GM19467 (cell line): Measurements from ENCODE around the gene CDKN2AIP.
"Not testable (repeated sequence)": the region's sequence is repeated elsewhere in the genome, so short reads cannot be mapped to it uniquely, and the experiment has no call there.

Experiments
- ATAC-seq: cut with Tn5 transposase; IDR thresholded peaks from one replicate; pipeline ENCODE4 v1.9.1; 2021; ENCODE audit warnings: mild to moderate bottlenecking, moderate library complexity; ENCODE audit not compliant: unreplicated experiment

Gene CDKN2AIP

GRCh38 chr4:183412821-183413220 is 31.6 kb upstream of the CDKN2AIP start:
- ATAC-seq = no peak

GRCh38 chr4:183413234-183414200 is 30.9 kb upstream of the CDKN2AIP start:
- ATAC-seq = no peak

- no peak for ATAC-seq
These were observed 27.3 kb upstream of the CDKN2AIP start for GRCh38 chr4:183416879-183417755.

- no peak for ATAC-seq
These were observed 21.3 kb upstream of the CDKN2AIP start for GRCh38 chr4:183422962-183423631.

- ATAC-seq = no peak
These were observed 20.2 kb upstream of the CDKN2AIP start for GRCh38 chr4:183424109-183424744.

- no peak for ATAC-seq
These were observed 17.9 kb upstream of the CDKN2AIP start for GRCh38 chr4:183426507-183426906.

- no peak for ATAC-seq
These were observed 14.9 kb upstream of the CDKN2AIP start for GRCh38 chr4:183429489-183429888.

GRCh38 chr4:183430317-183430993 is 14.0 kb upstream of the CDKN2AIP start:
- ATAC-seq = no peak

GRCh38 chr4:183430994-183431347 is 13.5 kb upstream of the CDKN2AIP start:
- no peak for ATAC-seq

- no peak for ATAC-seq
These were observed 12.8 kb upstream of the CDKN2AIP start for GRCh38 chr4:183431614-183432013.

- ATAC-seq = not testable (repeated sequence)
These were observed 11.3 kb upstream of the CDKN2AIP start for GRCh38 chr4:183433183-183433582.

GRCh38 chr4:183434264-183434663 is 10.2 kb upstream of the CDKN2AIP start:
- no peak for ATAC-seq

GRCh38 chr4:183434666-183435190 is 9.7 kb upstream of the CDKN2AIP start:
- no peak for ATAC-seq

- no peak for ATAC-seq
These were observed 8.6 kb upstream of the CDKN2AIP start for GRCh38 chr4:183435803-183436202.

GRCh38 chr4:183436417-183436816 is 8.0 kb upstream of the CDKN2AIP start:
- no peak for ATAC-seq

GRCh38 chr4:183437452-183437851 is 7.0 kb upstream of the CDKN2AIP start:
- ATAC-seq = no peak

- ATAC-seq = no peak
These were observed 5.8 kb upstream of the CDKN2AIP start for GRCh38 chr4:183438458-183439113.

- no peak for ATAC-seq
These were observed 3.2 kb upstream of the CDKN2AIP start for GRCh38 chr4:183441276-183441675.

- no peak for ATAC-seq
These were observed 702 bp upstream of the CDKN2AIP start for GRCh38 chr4:183443655-183444213.
